ENCODE results near the gene CDX1.

Gene CDX1

GRCh38 chr5:150182774-150183173 is 16.2 kb downstream of the CDX1 start:
- no peak for DNase-seq (ENCODE audit: low read depth in 1 of 2, low spot score in 1 of 2)

DNA sequence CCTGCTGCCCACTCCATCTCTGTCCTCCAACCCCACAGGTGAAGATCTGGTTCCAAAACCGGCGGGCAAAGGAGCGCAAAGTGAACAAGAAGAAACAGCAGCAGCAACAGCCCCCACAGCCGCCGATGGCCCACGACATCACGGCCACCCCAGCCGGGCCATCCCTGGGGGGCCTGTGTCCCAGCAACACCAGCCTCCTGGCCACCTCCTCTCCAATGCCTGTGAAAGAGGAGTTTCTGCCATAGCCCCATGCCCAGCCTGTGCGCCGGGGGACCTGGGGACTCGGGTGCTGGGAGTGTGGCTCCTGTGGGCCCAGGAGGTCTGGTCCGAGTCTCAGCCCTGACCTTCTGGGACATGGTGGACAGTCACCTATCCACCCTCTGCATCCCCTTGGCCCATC is 16.9 kb downstream of the CDX1 start:
- DNase-seq (ENCODE audit: low read depth in 1 of 2, low spot score in 1 of 2): no peak

GRCh38 chr5:150184006-150184405 is 17.4 kb downstream of the CDX1 start:
- no peak for DNase-seq (ENCODE audit: low read depth in 1 of 2, low spot score in 1 of 2)

- no peak for DNase-seq (ENCODE audit: low read depth in 1 of 2, low spot score in 1 of 2)
Measured at GRCh38 chr5:150184990-150185912, 18.7 kb downstream of the CDX1 start.

DNA sequence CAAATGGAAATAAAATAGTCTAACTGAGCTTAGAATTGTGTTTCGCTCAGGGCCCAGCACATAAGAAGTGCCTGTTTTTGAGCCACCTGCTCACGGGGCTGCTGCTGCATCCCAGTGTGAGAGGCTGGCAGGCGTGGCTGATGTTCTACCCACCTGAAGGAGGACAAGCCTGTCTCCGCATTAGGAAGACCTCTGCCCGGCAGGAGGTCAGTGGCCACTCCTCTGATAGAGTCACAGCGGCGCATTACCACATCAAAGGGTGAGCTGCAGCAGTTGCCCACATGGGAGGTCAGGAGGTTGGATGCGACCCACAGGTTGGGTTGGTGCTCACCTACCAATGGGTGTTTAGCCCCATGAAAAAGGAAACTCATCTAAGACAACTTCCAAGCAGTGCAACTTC is 19.6 kb downstream of the CDX1 start:
- no peak for DNase-seq (ENCODE audit: low read depth in 1 of 2, low spot score in 1 of 2)

DNA sequence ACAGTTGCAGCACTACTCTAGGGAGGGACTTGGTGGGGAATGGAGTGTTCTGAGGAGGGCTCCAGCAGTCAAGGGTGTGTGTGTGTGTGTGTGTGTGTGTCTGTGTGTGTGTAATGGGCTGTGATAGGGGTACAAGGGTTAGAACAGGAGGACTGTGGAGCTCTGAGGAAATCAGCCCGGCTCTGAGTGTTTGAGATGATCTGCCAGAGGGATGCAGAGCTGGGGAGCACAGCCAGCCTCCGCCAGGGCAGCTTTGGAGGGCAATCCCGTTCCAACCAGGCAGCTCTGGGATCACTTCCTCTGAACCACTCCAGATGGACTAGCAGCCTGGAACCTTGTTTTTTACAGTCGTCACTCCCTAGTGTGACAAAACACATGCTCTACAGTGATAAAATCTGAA is 20.3 kb downstream of the CDX1 start:
- DNase-seq (ENCODE audit: low read depth in 1 of 2, low spot score in 1 of 2): no peak

- no peak for DNase-seq (ENCODE audit: low read depth in 1 of 2, low spot score in 1 of 2)
Measured at GRCh38 chr5:150188146-150188842, 21.7 kb downstream of the CDX1 start.

DNA sequence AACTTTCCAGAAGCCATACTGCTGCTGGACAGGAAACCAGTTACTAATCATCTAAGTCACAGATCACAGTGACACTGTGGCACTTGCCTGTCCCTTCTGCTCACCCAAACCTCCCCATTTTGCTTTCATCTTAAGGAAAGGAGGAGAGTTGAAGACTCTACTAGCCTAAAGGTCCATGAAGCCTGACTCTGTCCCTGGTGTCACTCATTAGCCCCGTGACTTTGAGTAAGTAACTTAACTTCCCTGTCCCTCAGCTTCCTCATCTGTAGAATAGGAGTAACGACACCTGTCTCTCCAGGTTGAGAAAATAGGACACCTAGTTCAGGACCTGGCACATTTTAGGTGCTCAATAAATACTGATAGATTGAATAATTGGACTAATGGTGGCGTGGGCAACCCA is 22.7 kb downstream of the CDX1 start:
- DNase-seq (ENCODE audit: low read depth in 1 of 2, low spot score in 1 of 2): no peak

DNA sequence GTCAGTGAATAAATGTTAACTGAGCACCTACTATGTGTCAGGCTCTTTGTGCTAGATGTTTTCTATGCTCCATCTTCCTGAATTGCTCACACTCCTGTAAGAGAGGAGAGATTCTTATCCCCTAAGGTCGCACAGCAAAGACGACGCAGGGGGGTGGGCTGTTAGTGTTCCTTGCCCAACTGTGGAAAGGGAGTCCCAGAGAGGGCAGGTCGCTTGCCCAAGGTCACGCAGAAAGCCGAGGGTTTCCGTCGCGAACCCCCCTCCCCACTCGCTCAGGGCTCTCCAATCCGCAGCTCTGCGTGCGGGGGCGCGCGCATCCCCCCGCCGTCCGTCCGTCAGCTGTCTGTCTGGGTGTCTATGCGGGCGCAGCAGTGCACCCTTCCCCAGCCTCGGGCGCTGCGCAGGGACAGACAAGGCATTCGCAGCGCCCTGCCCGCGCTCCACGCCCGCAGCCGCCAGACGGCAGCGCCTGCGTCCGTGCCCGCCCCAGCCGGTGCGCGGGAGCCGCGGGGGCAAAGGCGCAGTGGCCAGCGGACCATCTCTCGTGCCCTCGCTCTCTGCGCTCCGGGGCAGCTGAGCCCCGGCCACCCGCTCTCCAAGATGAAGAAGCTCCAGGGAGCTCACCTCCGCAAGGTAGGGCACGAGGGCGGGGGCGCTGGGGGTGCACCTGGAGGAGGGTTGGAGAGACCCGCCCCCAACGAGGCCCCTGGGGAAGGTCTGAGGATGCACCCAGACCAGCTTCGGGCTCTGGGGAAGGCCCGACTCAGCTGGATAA is 23.3 kb downstream of the CDX1 start, which contains the start of gene SLC6A7:
SLC6A7 (plus strand) TSS at position 335 of the 775 bp plus-strand sequence; CDS start at position 601, 266 bp downstream.
- DNase-seq (ENCODE audit: low read depth in 1 of 2, low spot score in 1 of 2): no peak

- no peak for DNase-seq (ENCODE audit: low read depth in 1 of 2, low spot score in 1 of 2)
Measured at GRCh38 chr5:150190503-150190979, 24.0 kb downstream of the CDX1 start.

DNA sequence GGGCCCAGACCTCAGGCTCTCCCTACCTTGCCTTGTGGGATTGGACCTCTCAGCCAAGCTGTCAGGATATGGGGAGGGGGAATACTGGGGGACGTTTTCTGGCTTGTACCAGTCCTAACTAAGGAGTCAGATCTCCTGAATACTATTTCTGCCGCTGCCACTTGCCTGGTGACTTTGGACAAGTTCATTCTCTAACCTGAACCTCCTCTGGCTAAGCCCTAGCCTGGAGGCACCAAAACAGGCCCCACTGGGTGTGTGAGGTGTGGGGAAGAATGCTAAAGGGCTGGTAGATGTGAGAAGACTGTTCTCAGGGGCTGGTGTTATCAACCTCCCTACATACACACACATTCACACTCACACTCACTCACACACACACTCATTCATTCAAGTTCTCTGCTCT is 24.4 kb downstream of the CDX1 start:
- DNase-seq (ENCODE audit: low read depth in 1 of 2, low spot score in 1 of 2): no peak

- no peak for DNase-seq (ENCODE audit: low read depth in 1 of 2, low spot score in 1 of 2)
Measured at GRCh38 chr5:150192462-150192861, 25.9 kb downstream of the CDX1 start.

GRCh38 chr5:150195736-150196485 is 29.3 kb downstream of the CDX1 start:
- DNase-seq (ENCODE audit: low read depth in 1 of 2, low spot score in 1 of 2): no peak

DNA sequence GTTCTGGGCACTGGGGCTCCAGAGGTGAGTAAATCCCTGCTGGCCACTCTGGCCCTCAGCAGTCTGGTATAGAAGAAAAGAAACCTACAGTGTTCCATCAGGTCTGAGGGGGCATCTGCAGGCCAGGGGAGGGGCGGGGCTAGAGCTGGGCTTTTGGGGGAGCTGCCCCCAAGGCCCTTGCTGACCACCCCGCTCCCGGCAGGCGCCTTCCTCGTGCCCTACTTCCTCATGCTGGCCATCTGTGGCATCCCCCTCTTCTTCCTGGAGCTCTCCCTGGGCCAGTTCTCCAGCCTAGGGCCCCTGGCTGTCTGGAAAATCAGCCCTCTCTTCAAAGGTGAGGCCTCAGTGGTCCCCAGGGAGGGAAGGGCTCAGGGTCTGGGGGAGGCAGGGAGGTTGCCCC is 29.9 kb downstream of the CDX1 start:
- no peak for DNase-seq (ENCODE audit: low read depth in 1 of 2, low spot score in 1 of 2)

DNA sequence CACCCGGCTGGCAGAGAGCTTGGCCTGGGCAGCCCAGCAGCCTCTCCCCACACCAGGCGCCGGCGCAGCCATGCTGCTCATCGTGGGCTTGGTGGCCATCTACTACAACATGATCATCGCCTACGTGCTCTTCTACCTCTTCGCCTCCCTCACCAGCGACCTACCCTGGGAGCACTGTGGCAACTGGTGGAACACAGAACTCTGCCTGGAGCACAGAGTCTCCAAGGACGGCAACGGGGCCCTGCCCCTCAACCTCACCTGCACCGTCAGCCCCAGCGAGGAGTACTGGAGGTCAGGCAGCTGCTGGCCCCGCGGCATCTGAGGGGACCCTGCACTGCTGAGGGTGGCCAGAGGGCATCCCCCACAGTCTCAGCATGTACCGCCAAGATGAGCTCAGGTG is 30.4 kb downstream of the CDX1 start:
- no peak for DNase-seq (ENCODE audit: low read depth in 1 of 2, low spot score in 1 of 2)

DNA sequence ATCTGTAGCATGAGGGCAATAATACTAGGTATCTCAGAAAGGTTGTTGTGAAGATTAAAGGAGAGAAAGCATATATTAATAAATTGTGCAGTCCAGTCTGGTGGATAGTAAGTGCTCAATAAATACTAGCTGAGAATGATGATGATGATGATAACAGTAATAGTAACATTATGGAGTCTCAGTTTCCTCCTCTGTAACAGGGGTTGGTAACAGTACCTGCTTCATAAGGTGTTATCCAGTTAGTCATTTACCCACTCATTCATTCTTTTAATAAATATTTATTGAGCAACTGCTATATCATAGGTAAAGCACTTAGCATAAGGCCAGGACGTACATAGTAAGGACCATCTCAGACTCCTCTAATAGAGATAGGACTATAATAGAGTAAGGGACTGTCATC is 30.9 kb downstream of the CDX1 start:
- no peak for DNase-seq (ENCODE audit: low read depth in 1 of 2, low spot score in 1 of 2)

GRCh38 chr5:150202501-150202900 is 35.9 kb downstream of the CDX1 start:
- no peak for DNase-seq (ENCODE audit: low read depth in 1 of 2, low spot score in 1 of 2)

DNA sequence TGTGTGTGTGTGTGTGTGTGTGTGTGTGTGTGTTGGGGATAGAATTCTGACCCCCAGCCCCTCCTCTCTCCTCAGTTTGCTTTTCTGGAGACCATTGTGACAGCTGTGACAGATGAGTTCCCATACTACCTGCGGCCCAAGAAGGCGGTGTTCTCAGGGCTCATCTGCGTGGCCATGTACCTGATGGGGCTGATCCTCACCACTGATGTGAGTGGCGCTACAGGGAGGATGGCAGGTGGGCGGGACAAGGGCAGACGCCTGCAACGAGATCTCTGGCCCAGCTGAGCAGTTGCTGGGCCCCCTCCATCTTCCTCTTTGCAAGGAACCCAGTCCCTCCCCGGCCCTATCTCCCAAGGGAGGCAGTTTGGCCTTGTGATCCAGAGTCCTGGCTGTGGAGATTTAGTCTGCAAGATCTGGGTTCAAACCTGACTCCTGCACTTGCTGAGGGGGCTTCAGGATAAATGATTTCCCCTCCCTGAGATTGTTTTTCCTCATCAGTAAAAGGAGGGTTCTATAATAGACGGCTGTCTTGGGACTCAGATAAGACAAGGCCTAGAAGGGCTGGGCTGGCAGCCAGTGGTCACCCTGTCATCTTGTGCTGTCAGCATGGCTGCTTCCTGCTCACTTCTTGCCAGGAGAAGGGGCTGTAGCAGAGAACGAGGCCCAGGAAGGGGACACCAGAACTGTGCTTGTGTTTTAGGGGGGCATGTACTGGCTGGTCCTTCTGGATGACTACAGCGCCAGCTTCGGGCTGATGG is 37.4 kb downstream of the CDX1 start:
- no peak for DNase-seq (ENCODE audit: low read depth in 1 of 2, low spot score in 1 of 2)

GRCh38 chr5:150204590-150204960 is 38.0 kb downstream of the CDX1 start:
- no peak for DNase-seq (ENCODE audit: low read depth in 1 of 2, low spot score in 1 of 2)
